Eye (tissue), 1 donor: ENCODE measurements around the gene ATG7.
"Not testable (repeated sequence)": the region's sequence is repeated elsewhere in the genome, so short reads cannot be mapped to it uniquely, and the experiment has no call there.

Experiments used
- DNase-seq: peaks from one replicate; pipeline ENCODE4 v3.0.0-alpha.2; 2015

ATG7 gene

DNA sequence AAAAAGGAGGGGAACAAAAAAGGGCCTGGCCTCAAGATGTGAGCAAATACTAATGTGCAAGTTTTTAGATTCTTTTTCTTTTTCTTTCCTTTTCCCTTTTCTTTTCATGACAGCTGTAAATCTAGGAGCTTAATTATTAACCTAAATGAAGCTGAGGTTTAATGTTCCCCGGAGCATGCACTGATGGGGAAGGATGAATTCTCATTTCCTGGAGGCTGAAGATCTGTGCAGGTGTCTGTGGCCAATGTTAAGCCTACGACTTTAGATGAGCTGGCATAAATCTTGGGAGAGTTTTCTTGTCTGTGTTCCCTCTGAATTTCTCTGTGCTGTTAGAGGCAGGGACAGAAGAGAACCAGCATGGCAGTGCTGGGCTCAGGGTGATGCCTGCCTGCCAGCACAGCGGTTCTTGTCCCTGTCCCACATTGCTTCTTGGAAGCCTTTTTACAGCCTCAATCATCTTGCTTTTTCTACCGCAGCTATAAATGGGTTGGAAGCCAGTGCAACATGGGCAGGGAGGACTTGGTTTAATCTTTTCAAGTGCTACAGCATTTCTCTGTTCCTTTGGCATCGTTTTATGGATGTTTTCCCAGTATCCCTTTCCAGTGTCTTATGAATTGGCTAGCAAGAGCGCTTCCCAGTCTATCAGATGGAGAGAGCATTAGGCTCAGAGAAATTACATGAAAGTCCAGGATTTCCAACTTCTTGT is 119.1 kb downstream of the ATG7 start:
- no peak for DNase-seq

DNA sequence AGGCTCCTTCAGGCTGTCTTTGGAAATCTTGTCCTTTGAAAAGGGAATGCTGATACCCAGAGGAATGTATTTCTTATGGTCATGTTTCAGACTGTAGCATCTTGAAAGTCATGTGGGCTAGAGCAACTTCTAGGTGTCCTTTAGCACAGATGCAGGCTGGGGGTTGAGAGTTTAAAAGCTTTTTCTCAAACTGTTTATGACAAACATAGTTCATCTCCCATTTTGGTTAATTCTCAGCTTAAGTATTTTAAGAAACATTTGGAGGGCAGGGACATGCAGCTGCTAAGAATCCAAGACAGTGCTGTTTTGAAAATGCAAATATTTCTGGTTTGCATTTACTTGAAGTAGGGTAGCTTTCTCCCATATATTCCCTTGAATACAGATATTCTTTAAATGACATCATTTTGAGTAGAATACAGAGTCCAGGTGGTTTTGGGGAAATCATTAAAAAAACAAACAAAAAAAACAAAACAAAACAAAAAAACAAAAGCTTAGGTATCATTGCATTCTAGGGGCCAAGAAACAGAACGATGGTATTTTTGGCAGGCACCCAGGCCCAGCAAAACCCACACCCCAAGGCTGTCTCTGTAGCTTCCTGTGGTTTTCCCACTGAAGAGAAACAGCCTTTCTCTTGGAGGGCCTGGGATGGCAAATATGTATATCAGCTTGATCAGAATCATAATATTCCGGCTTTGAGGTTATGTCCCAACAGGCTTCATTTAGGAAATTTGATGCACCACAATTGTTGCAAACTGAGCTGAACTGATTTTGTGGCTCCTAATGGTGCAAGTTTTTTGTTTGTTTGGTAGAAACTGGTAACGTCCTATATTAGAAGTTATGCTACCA is 120.0 kb downstream of the ATG7 start:
- peak; percentile 38 for DNase-seq

DNA sequence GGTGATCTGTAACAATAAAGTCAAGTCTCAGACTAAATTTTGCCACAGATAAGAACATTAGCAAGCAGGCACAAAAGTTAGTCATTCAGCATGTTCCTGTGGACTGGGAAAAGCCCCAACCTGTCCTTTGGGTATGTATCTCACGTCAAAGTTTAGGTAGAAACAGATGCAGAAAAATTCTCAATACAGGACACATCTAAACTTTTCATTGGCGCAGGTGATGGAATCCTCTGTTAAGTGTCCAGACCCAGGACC is 120.6 kb downstream of the ATG7 start:
- DNase-seq, result no peak

DNA sequence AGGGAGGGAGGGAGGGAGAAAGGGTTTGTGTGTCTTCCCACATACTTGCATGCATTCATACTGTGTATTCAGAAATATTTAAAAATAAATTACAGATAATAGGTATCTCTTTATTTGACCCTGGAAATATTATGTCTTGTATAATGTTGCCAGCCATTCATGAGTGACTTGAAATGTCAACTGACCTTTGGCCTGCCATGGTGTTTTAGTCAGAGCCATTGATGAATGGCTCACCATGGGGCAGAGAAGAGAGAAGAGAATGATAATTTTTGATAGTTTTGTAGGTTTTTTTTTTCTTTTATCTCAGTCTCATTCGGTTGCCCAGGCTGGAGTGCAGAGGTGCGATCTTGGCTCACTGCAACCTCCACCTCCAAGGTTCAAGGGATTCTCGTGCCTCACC is 121.2 kb downstream of the ATG7 start:
- DNase-seq, result no peak

DNA sequence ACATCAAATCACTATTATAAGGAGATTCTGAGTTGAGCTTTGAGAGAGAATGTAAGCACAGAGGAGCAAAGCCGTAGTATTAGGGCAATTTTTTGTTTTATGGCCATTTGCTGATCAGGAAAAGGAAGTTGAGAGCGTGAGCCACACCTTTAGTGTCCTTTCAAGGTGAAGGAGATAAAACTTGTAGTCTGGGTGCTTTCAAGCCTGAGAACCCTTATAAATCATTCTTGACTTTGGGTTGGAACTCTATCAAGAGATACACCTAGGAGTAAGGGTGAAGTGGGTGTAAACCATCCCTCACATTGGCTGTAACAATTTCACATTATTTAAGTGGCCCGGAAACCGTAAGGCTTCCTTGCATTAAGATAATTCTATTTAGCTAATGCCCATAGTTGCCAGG is 122.2 kb downstream of the ATG7 start:
- DNase-seq, result no peak

DNA sequence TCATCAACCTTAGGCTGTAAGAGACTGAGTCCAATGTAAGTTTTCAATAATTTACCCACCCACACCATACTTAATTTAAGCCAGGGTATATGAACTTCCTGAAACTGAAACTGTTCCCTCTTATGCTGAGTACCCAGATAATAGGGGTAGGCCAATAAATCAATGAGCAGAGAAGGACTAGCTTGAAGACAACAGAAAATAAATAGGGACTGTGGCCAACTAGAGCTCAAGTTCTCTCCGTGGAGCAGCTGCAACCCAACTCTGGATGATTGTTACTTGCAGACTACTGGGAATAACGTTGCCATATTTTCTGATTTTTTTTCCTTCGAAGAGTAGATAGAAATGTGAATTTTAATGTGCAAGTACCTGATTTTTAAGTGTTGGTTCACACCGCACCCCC is 128.0 kb downstream of the ATG7 start:
- DNase-seq, result no peak

DNA sequence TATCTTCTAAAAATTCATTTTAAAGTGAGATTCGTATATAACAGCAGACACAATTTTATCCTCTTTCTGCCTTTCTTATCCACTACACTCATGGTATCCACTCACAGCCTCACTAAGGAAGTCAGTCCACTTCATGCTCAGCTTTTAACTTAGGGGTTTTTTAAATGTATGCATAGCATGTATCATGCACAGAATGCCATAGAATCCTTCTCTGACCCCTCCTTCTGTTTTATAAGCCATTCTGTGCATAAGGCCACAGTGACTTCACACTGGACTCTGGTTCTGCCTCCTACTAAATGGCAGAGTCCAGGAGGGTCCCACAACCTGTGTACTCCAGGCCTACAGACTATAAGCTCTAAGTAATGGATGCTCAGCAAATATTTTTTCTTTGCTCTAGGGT is 129.2 kb downstream of the ATG7 start:
- no peak for DNase-seq

DNA sequence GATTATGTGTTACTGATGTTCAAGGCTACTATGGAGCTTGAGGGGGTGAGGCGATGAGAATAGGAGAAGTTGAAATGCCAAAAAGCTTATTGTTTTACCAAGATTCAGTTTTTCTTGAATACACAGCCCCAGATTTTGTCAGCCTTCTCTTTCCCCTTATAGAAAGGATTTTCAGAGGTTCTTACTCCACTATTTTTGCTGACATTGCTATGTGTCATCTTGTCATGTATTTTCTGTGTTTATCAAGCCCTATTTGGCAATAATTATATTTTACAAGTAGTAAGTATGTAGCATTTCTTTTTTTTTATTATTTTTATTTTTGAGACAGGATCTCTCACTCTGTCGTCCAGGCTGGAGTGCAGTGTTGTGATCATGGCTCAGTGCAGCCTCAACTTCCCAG is 133.1 kb downstream of the ATG7 start:
- no peak for DNase-seq

DNA sequence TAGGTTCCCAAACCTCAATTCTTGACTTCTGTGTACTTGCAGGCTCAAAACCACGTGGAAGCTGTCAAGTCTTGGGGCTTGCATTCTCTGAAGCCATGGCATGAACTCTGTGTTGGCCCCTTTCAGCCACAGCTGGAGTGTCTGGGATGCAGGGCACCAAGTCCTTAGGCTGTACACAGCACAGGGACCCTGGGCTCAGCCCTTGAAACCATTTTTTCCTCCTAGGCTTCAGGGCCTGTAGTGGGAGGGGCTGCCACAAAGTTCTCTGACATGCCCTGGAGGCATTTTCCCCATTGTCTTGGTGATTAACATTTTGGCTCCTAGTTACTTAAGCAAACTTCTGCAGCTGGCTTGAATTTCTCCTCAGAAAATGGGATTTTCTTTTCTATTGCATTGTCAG is 135.4 kb downstream of the ATG7 start:
- no peak for DNase-seq

DNA sequence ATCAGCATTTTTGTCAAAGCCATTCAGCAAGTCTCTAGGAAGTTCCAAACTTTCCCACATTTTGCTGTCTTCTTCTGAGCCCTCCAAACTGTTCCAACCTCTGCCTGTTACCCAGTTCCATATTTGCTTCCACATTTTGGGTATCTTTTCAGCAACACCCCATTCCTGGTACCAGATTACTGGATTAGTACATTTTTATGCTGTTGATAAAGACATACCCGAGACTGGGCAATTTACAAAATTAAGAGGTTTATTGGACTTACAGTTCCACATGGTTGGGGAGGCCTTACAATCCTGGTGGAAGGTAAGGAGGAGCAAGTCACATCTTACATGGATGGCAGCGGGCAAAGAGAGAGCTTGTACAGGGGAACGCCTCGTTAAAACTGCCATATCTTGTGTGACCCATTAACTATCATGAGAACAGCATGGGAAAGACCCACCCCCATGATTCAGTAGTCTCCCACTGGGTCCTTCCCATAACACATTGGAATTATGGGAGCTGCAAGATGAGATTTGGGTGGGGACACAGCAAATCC is 136.2 kb downstream of the ATG7 start:
- not testable (repeated sequence) for DNase-seq

DNA sequence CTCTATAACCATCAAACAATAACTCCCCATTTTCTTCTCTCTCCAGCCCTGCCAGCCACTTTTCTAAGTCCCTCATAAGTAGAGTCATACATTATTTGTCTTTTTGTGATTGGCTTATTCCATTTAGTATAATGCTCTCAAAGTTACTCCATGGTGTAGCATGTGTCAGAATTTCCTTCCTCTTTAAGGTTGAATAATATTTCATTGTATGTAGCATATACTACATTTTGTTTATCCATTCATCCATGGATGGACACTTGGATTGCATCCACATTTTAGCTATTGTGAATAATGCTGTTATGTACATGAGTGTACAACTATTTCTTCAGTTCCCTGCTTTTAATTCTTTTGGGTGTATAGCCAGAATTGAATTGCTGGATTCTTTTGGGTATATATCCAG is 138.4 kb downstream of the ATG7 start:
- DNase-seq, result no peak

DNA sequence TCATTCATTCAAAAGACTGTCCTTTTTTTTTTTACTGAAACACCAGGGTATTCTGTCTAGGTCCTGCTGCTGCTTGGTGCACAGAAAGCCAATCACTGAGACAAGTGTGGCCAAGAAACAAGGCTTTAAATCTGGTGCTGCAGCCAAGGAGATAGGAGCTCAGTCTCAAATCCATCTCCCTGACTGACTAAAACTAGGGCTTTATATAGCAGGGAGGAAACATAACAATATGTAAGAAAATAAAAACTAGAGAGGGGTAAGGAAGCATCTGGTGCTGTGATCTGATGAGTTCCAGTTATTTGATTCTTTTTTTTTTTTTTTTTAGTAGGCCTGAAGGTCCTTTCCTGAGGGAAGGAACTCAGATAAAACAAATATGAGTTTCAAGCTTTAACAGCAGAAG is 139.8 kb downstream of the ATG7 start:
- no peak for DNase-seq

DNA sequence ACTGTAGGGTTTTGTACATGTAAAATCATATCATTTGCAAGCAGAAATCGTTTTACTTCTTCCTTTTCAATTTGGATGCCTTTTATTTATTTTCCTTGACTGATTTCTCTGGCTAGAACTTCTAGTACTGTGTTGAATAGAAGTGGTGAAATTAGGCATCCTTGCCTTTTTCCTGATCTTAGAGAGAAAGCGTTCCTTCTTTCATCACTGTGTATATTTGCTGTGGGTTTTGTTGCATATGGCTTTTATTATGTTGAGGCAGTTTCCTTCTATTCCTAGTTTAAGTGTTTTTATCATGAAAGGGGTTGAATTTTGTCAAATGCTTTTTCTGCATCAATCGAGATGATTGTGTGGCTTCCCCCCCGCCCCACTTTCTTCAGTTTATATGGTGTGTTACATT is 140.9 kb downstream of the ATG7 start:
- no peak for DNase-seq

DNA sequence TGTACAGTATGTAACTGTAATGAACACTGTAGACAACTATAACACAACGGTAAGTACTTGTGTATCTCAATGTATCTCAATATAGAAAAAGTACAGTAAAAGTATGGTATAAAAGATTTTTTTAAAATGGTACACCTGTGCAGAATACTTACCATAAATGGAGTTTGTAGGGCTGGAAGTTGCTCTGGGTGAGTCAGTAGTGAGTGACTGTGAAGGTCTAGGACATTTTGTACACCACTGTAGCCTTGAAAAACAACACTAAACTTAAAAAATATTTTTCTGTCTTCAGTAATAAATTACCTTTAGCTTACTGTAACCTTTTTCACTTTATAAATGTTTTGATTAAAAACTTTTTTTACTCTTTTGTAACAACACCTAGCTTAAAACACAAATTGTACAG is 142.9 kb downstream of the ATG7 start:
- DNase-seq, result no peak

DNA sequence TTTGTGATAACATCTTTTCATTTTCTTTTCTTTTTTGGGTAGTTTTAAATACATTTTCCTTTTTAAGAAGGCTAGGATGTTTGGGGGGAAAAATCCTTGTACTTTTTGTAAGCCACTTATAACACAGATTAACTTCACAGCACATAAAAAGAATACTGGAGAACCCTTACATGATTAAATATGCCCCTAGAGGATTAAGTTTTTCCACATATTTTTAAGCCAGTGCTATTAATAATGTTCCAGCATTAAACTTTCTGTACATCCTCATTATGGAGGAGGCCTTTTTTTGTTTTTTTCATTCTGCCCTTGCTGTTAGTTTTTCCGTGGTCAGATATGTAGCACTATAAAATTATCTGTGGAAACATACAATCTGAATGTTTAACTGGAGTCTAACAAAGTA is 147.9 kb downstream of the ATG7 start:
- DNase-seq, result no peak

DNA sequence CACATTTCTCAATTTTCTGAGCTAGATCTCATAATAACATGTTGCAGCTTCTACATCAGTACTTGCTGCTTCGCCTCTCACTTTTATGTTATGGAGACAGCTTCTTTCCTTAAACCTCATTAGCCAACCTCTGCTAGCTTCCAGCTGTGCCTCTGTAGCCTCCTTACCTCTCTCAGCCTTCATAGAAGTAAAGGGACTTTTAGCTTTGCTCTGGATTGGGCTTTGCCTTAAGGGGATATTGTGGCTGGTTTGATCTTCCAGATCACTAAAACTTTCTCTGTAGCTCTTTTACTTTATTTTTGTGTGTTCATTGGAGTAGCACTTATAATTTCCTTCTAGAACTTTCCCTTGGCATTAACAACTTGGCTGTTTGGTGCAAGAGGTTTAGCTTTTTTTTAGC is 150.1 kb downstream of the ATG7 start:
- DNase-seq, result no peak

DNA sequence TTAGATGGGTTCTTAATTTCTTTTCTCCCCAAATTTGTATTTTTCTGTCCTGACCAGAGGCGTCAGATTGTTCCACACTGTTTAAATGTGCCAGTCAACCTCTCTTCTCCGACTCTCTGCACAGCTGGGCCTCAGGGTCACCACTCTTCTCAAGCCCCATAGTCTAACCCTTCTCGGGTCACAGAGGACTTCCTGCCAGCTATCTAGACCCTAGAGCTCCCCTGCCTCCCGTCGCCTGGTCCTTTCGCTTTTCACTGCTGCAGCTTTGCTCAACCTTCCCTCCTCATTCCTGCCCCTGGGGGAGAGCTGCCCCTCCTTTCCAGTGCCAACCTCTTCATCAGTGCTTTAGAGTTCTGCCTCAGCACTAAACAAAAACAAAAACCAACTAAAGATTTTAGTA is 151.7 kb downstream of the ATG7 start:
- peak; percentile 16 for DNase-seq

DNA sequence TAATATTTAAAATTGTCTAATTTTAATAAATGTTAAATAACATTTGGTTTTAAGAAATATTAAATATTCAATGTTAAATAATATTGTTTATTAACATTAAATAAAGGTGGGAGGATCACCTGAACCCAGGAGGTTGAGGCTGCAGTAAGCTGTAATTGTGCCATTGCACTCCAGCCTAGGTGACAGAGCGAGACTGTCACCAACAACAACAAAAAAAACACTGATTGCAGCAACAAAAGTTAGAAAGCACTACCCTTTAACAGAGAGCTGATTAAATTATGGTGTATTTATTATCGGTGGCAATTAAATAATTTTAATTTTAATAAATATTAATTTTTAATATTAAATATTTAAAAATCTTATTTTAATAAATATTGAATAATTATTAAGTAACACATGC is 152.1 kb downstream of the ATG7 start:
- no peak for DNase-seq

DNA sequence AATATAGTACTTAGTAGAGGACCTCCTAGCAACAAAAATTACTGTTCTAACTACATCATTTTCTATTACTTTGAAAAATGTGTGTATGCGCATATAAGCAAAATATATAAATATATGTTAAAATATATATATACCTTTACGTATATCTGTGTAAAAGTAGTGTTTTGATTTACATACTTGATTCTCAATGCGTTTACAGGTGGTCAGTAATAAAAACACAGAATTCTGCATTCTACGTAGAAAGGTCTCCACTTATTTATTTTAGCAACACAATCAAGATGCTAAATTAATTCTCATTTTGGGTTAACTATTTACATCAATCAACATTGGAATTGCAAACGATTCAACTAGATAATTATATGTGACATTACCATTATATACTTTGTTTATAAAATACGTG is 158.0 kb downstream of the ATG7 start:
- DNase-seq, result no peak

DNA sequence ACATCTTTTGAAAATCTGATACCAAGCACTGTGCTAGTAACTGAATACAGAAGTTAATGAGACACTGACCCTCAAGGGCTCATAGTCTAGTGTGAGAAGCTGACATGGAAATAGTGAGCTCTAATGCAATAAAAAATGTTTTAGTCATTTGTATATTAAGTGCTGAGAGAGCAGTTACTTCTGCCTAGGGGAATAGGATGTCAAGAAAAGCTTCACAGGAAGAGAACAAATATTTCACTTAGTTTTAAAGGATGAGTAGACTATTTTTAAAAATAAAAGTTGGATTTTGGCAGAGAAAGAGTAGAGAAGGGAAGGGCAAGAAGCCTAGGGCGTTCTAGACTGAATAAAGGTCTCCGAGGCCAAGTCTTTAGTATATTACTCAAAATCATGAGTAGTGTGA is 158.4 kb downstream of the ATG7 start:
- DNase-seq, result no peak

DNA sequence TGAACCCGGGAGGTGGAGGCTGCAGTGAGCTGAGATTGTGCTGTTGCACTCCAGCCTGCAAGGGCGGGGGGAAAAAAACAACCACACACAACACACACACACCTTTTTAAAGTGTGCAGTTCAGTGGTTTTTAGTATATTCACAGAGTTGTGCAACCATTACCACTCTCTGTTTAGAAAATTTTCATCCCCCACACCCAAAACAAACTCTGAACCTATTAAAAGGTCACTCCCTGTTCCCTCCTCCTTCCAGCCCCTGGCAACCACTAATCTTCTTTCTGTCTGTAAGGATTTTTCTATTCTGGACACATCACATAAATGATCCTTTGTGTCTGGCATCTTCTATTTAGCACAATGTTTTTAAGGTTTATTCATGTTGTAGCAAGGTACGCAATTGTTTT is 159.1 kb downstream of the ATG7 start:
- DNase-seq, result no peak

DNA sequence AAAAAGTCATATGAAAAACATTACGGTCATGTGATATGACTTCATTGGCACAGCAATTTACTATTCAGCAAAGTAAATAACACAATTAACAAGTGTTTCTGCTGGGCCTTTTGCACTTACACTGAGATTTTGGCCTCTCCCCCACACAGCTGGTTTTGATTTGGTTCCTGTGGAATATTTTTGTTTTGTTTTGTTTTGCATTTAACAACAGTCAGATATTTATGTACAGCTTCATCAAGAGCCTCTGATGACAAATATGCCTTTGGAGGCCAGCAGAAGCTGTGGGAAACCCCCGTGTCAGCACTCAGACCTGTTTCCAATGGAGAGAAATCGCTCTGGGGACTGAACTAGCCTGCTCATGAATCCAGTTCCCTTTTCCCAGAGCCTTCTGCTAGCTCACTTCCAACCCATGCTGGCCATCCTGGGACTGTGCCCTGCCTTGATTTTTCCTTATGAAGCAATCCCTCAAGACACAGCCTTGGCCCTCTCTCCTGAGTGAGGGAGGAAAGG is 161.9 kb downstream of the ATG7 start:
- peak; percentile 72 for DNase-seq

DNA sequence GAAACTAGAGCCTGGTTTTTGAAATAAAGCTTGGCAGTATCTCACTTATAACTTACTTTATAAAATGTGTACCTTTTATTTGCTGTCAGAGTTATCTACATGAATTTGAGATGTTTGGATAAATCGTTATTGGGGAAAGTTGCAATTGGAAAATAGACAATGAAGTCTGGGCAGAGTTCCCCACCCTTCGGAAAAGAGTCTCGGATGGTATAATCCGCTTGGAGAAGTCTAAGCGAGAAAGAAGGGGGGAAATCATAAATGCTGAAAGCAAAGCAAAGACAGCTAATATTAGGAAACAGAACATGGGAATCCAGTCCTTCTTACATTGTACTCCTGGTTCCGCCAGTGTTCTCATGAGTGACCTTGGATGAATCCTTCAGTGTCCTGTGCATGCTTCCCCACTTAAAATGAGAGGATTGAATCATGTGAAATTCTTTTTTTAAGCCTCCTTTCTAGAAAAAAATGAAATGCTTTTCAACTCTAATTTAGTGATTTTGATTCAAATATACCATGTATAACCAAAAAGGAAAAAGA is 162.4 kb downstream of the ATG7 start:
- DNase-seq, result peak; percentile 20
